ENCODE measurements around the gene ANKS1B.

The ANKS1B gene

GRCh38 chr12:99152337-99152736, 832.4 kb downstream of the ANKS1B start:
- no peak for FAIRE-seq

GRCh38 chr12:99151744-99152143, 833.0 kb downstream of the ANKS1B start:
- FAIRE-seq, result no peak

GRCh38 chr12:99147130-99147529, 837.6 kb downstream of the ANKS1B start:
- no peak for FAIRE-seq

GRCh38 chr12:99146730-99147129, 838.0 kb downstream of the ANKS1B start:
- FAIRE-seq, result no peak

- no peak for FAIRE-seq
These were observed 838.6 kb downstream of the ANKS1B start for GRCh38 chr12:99146185-99146584.

- FAIRE-seq, result no peak
These were observed 842.1 kb downstream of the ANKS1B start for GRCh38 chr12:99142651-99143050.

- no peak for FAIRE-seq
These were observed 844.6 kb downstream of the ANKS1B start for GRCh38 chr12:99140017-99140720.

GRCh38 chr12:99138393-99138792, 846.3 kb downstream of the ANKS1B start:
- no peak for FAIRE-seq

- FAIRE-seq, result no peak
These were observed 847.4 kb downstream of the ANKS1B start for GRCh38 chr12:99137124-99137855.

- FAIRE-seq, result no peak
These were observed 848.2 kb downstream of the ANKS1B start for GRCh38 chr12:99136516-99136915.

- no peak for FAIRE-seq
These were observed 849.4 kb downstream of the ANKS1B start for GRCh38 chr12:99135376-99135775.

- no peak for FAIRE-seq
These were observed 851.3 kb downstream of the ANKS1B start for GRCh38 chr12:99133401-99133800.

GRCh38 chr12:99131751-99132199, 853.0 kb downstream of the ANKS1B start:
- FAIRE-seq, result no peak

GRCh38 chr12:99130808-99131553, 853.8 kb downstream of the ANKS1B start:
- no peak for FAIRE-seq

GRCh38 chr12:99128246-99128802, 856.4 kb downstream of the ANKS1B start:
- no peak for FAIRE-seq

GRCh38 chr12:99122959-99123358, 861.8 kb downstream of the ANKS1B start:
- no peak for FAIRE-seq

- no peak for FAIRE-seq
These were observed 862.2 kb downstream of the ANKS1B start for GRCh38 chr12:99122496-99122895.

GRCh38 chr12:99121546-99121945, 863.2 kb downstream of the ANKS1B start:
- no peak for FAIRE-seq

- no peak for FAIRE-seq
These were observed 864.8 kb downstream of the ANKS1B start for GRCh38 chr12:99119943-99120342.

GRCh38 chr12:99119449-99119848, 865.3 kb downstream of the ANKS1B start:
- no peak for FAIRE-seq

- no peak for FAIRE-seq
These were observed 873.1 kb downstream of the ANKS1B start for GRCh38 chr12:99111600-99111999.

GRCh38 chr12:99110868-99111267, 873.9 kb downstream of the ANKS1B start:
- no peak for FAIRE-seq

- no peak for FAIRE-seq
These were observed 874.5 kb downstream of the ANKS1B start for GRCh38 chr12:99110212-99110611.

All from A204.1 (cell line).